Lung (tissue), 12 donors: ENCODE data around the gene FUCA1. TPM values are rescaled to one million over a fixed set of nuclear protein-coding genes. Genes with fewer than 3 reads are reported as not detected.
"Not testable (repeated sequence)": the region's sequence is repeated elsewhere in the genome, so short reads cannot be mapped to it uniquely, and the experiment has no call there.

Experiments used
- ATAC-seq: fragments of 200-7000 bp; cut with Tn5 transposase; one replicate; pipeline ENCODE4 v1.9.1; 2020; ENCODE audit warnings: moderate number of reproducible peaks; ENCODE audit not compliant: insufficient read depth, low FRiP score
- DNase-seq, 3 donors: peaks; one replicate each; pipeline ENCODE4 v3.0.0-alpha.2; 2013 to 2017
- H3K27ac ChIP-seq, 2 donors: one replicate each; pipeline ENCODE4 v1.5.1; 2013; ENCODE audit warnings: mild to moderate bottlenecking in 2 of 2, moderate library complexity in 2 of 2, control low read depth in 1 of 2, inconsistent platforms in 1 of 2, low read depth in 1 of 2, low read length in 1 of 2
- H3K27me3 ChIP-seq, 3 donors: one replicate each; pipeline ENCODE4 v1.5.1; 2013; ENCODE audit warnings: low read length in 2 of 3; ENCODE audit not compliant: control insufficient read depth in 3 of 3, insufficient read depth in 3 of 3
- H3K36me3 ChIP-seq, 4 donors: one replicate each; pipeline ENCODE4 v1.5.1; 2013; ENCODE audit warnings: low read length in 4 of 4, mild to moderate bottlenecking in 1 of 4, moderate library complexity in 1 of 4; ENCODE audit not compliant: control insufficient read depth in 4 of 4, insufficient read depth in 4 of 4
- H3K4me1 ChIP-seq, 5 donors: one replicate each; pipeline ENCODE4 v1.5.1; 2013; ENCODE audit warnings: low read length in 5 of 5, mild to moderate bottlenecking in 2 of 5, moderate library complexity in 1 of 5; ENCODE audit not compliant: control insufficient read depth in 5 of 5, insufficient read depth in 5 of 5
- H3K4me3 ChIP-seq: one replicate; pipeline ENCODE4 v1.5.1; 2013; ENCODE audit warnings: mild to moderate bottlenecking, control low read depth, moderate library complexity
- H3K9ac ChIP-seq, 2 donors: one replicate each; pipeline ENCODE4 v1.5.1; 2013; ENCODE audit warnings: low read length in 2 of 2, control low read depth in 1 of 2; ENCODE audit not compliant: insufficient read depth in 1 of 2
- H3K9me3 ChIP-seq, 4 donors: one replicate each; pipeline ENCODE4 v1.5.1; 2013; ENCODE audit warnings: low read length in 3 of 4, mild to moderate bottlenecking in 1 of 4, moderate library complexity in 1 of 4; ENCODE audit not compliant: control insufficient read depth in 4 of 4, insufficient read depth in 3 of 4
- CTCF ChIP-seq: IDR thresholded peaks from 2 replicates; pipeline ENCODE4 v1.5.1; 2012; ENCODE audit warnings: mild to moderate bottlenecking; ENCODE audit errors: control extremely low read depth, extremely low read depth
- WGBS, 2 donors: extraction: QIAGEN DNeasy Blood & Tissue Kit; methylation state at CpG; one replicate each; pipeline ENCODE4 v1.1.7; 2013; 5-methylcytosine and 5-hydroxymethylcytosine counted together
- polyA plus RNA-seq, 2 donors: library from polyadenylated mRNA; stranded (reverse); fragments of 200-250 nt; gene quantifications; one replicate each; pipeline ENCODE4 v1.2.1, GENCODE V29; 2013
- total RNA-seq, 2 donors: library from RNA; depleted of rRNA in 1 of 2; stranded (reverse); fragments of >200 nt in 1 of 2; gene quantifications; one replicate each; pipeline ENCODE4 v1.2.1, GENCODE V29; 2014 to 2021
- donor health status: control.
- donor health status: control.
- donor health status: Bipolar disorder and iron deficiency.
- donor health status: healthy.
- donor health status: DM: yes; HTN: yes; CAD: no.

FUCA1 gene
- total and polyA plus RNA-seq, 4 donors: 31.2 to 41.1 (median 35.6) TPM

DNA sequence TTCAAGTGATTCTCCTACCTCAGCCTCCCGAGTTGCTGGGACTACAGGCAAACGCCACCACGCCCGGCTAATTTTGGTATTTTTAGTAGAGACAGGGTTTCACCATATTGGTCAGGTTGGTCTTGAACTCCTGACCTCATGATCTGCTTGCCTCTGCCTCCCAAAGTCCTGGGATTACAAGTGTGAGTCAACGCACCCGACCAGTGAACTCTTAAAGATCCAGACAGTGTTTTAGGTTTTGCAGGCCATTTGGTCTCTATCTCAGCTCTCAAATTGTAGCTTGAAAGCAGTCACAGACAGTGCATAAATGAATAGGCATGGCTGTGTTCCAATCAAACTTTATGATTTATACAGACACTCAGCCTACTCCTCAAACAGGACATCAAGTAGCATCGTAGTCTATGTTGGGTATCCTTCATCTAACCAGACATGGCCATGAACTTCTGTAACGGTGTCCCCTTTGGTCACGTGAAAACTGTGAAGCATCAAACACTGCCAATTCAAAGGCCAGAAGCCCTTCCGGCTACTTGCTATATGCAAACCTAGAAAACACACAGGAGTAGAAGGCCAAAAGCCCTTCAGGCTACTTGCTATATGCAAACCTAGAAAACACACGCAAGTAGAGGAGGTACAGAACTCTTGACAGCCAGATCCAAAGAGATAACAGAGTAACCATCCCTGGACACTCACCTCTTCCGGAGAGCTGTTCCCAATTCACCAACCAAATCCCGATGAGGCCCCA lies 3.1 kb downstream of the FUCA1 start:
- no peaks in the 10 kb centered on the region for H3K9me3 ChIP-seq
- no peak for TF ChIP-seq CTCF
- H3K4me1 ChIP-seq: peaks cover 0 to 15% (median 11%) of the 10 kb centered on the region in 5 donors
- H3K36me3 ChIP-seq: peaks cover 0 to 7% (median 3%) of the 10 kb centered on the region in 4 donors
- no peak overlapping the region for H3K27ac ChIP-seq
- WGBS, 2 donors: 94 to 95% methylated on average over 13 of the region's 13 CpGs
- ATAC-seq (no peak), DNase-seq (no peak)
- H3K9ac ChIP-seq: no peak overlapping the region
- no peak overlapping the region for H3K4me3 ChIP-seq
- H3K27me3 ChIP-seq: peaks cover 0 to 2% (median 0%) of the 10 kb centered on the region in 3 donors

DNA sequence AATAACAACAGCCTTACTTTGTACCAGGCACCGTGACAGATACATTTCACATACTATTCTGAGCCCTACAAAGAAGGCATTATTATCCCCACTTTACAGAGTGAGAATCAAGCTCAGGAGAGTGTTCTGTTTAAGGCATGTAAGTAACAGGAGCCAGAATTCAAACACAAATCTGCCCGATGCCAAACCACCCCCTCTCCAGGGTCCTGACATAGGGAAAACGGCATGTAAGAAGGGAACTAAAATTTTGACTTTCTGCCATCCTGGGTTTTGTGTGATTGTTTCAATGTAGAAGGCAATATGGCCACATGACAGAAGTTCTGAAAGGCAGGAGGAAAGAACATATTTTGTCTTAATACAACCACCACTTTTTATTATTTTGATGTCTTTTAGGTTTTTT lies 5.5 kb downstream of the FUCA1 start:
- Histone ChIP-seq H3K36me3 (peaks cover 0 to 14% (median 7%) of the 10 kb centered on the region in 4 donors), H3K27me3 (no peaks in the 10 kb centered on the region), H3K9me3 (no peaks in the 10 kb centered on the region), H3K4me3 (no peak overlapping the region), H3K4me1 (peaks cover 0 to 12% (median 6%) of the 10 kb centered on the region in 5 donors), H3K9ac (no peak overlapping the region), H3K27ac (no peak overlapping the region)
- ATAC-seq (no peak), DNase-seq (no peak)
- no peak for TF ChIP-seq CTCF
- WGBS, 2 donors: 83 to 86% methylated on average over 3 of the region's 3 CpGs

DNA sequence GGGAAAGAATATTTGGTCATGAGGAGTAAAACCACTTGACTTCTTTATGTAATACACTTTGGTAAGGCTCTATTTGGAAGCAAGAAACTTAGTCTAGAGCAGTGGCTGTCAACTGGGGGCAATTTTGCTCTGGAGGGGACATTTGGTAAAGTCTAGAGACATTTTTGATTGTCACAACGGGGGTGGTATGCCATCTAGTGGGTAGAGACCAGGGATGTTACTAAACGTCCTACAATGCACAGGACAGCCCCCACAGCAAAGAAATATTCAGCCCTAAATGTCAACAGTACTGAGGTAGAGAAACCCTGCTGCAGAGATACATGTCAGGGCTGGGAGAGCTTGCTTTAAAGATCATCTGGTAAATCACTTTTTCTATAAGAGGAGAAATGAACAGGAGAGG lies 13.5 kb downstream of the FUCA1 start:
- TF ChIP-seq CTCF: no peak
- Histone ChIP-seq H3K36me3 (peaks cover 0 to 7% (median 5%) of the 10 kb centered on the region in 4 donors), H3K9me3 (no peaks in the 10 kb centered on the region), H3K4me1 (no peaks in the 10 kb centered on the region), H3K27ac (no peak overlapping the region), H3K4me3 (no peak overlapping the region), H3K9ac (no peak overlapping the region), H3K27me3 (no peaks in the 10 kb centered on the region)
- no peak for DNase-seq
- 36 to 51% methylated on average over 2 of the region's 2 CpGs for WGBS, 2 donors
- ATAC-seq: no peak

- not testable (repeated sequence) for H3K4me3 ChIP-seq, H3K4me1 ChIP-seq, H3K9ac ChIP-seq, H3K36me3 ChIP-seq, ATAC-seq, H3K9me3 ChIP-seq, DNase-seq, H3K27me3 ChIP-seq, H3K27ac ChIP-seq
- 94 to 99% methylated on average over 9 to 24 of the region's 34 CpGs for WGBS, 2 donors
Observed at GRCh38 chr1:23853124-23853523, 15.0 kb downstream of the FUCA1 start.

- H3K36me3 ChIP-seq, H3K9ac ChIP-seq, H3K4me1 ChIP-seq, H3K27me3 ChIP-seq, DNase-seq, H3K4me3 ChIP-seq, H3K27ac ChIP-seq, ATAC-seq, H3K9me3 ChIP-seq: not testable (repeated sequence)
Observed at GRCh38 chr1:23851406-23851805, 16.7 kb downstream of the FUCA1 start.
